Pancreas (tissue), 10 donors: ENCODE data around the gene PRRC2A. TPM values are rescaled to one million over a fixed set of nuclear protein-coding genes. Genes with fewer than 3 reads are reported as not detected.
A peak's percentile ranks its signal among the peaks of the same experiment; 100 is the strongest.

ENCODE experiments used
- ATAC-seq, 4 donors: fragments of 200-7000 bp; cut with Tn5 transposase; one replicate each; pipeline versions ENCODE4 v1.8.0 to v1.9.1; 2020; ENCODE audit warnings: mild to moderate bottlenecking in 4 of 4, moderate library complexity in 4 of 4
- DNase-seq, 6 donors: peaks; one replicate each; pipeline ENCODE4 v3.0.0-alpha.2; 2020
- FAIRE-seq: peaks from 2 replicates; lab custom pipeline; 2012; peaks lifted over from hg19 to GRCh38; lab: Jason Lieb, UNC
- H3K27ac ChIP-seq, 4 donors: fragments of 200-600 bp; sonication (generic); 1 replicate in 3 of 4; 2 replicates in 1 of 4; pipeline versions ENCODE4 v1.5.0 to v1.8.0; 2020
- H3K27me3 ChIP-seq, 4 donors: fragments of 200-600 bp; one replicate each; pipeline ENCODE4 v1.8.0; 2021
- H3K36me3 ChIP-seq, 3 donors: fragments of 200-600 bp; sonication (generic) in 1 of 3; one replicate each; pipeline versions ENCODE4 v1.5.0 to v1.8.0; 2020 to 2021
- H3K4me1 ChIP-seq, 3 donors: fragments of 200-600 bp; one replicate each; pipeline ENCODE4 v1.8.0; 2021
- H3K4me3 ChIP-seq, 4 donors: fragments of 200-600 bp; sonication (generic) in 2 of 4; one replicate each; pipeline versions ENCODE4 v1.5.0 to v1.8.0; 2020 to 2021
- H3K9me3 ChIP-seq, 4 donors: fragments of 200-600 bp; one replicate each; pipeline ENCODE4 v1.8.0; 2021
- whole genome bisulfite sequencing, 2 donors: extraction: QIAGEN DNeasy Blood & Tissue Kit; methylation state at CpG; one replicate each; pipeline ENCODE4 v1.1.7; 2013; 5-methylcytosine and 5-hydroxymethylcytosine counted together
- intact Hi-C, 3 donors: fragments of 100-400 bp; cut with DNase I; formaldehyde crosslinking; loops; one replicate each; pipeline versions ENCODE4 v1.11.1 to v1.14.2; 2022
- polyA plus RNA-seq, 2 donors: library from polyadenylated mRNA; stranded (reverse); fragments of 200-250 nt; gene quantifications; one replicate each; pipeline ENCODE4 v1.2.3, GENCODE V29; 2013
- total RNA-seq, 6 donors: library from RNA; stranded (reverse); fragmentation: NEBNext Ultra II Directional in 4 of 6; extraction: Animal tissue kit (Norgen Biotek cat#: 25700) in 4 of 6; gene quantifications; one replicate each; pipeline versions ENCODE4 v1.2.1 to v1.2.4, GENCODE V29; 2021 to 2023
- TF ChIP-seq, protein P1 (sequence below), 4 donors: fragments of 200-600 bp; sonication (generic) in 3 of 4; IDR thresholded peaks; one replicate each; pipeline versions ENCODE4 v1.5.0 to v1.8.0; 2021; ENCODE audit warnings: antibody characterized with exemption in 4 of 4
- donor health status: healthy with polysubstance abuse.
- donor health status: DM: no; HTN: no; CAD: no; lungs with moderate emphysema.
- donor health status: DM: no; HTN: no; CAD: no.
- donor health status: control.
- donor health status: control.
- donor health status: Bipolar disorder and iron deficiency.
- donor health status: DM: yes; HTN: yes; CAD: no.
- donor health status: DM: no; HTN: no; CAD: no.
- donor health status: DM: no; HTN: no; CAD: no.
- donor health status: DM: yes; HTN: yes; CAD: no.

PRRC2A gene
- total and polyA plus RNA-seq, 8 donors: 45.3 to 144 (median 76.6) TPM

DNA sequence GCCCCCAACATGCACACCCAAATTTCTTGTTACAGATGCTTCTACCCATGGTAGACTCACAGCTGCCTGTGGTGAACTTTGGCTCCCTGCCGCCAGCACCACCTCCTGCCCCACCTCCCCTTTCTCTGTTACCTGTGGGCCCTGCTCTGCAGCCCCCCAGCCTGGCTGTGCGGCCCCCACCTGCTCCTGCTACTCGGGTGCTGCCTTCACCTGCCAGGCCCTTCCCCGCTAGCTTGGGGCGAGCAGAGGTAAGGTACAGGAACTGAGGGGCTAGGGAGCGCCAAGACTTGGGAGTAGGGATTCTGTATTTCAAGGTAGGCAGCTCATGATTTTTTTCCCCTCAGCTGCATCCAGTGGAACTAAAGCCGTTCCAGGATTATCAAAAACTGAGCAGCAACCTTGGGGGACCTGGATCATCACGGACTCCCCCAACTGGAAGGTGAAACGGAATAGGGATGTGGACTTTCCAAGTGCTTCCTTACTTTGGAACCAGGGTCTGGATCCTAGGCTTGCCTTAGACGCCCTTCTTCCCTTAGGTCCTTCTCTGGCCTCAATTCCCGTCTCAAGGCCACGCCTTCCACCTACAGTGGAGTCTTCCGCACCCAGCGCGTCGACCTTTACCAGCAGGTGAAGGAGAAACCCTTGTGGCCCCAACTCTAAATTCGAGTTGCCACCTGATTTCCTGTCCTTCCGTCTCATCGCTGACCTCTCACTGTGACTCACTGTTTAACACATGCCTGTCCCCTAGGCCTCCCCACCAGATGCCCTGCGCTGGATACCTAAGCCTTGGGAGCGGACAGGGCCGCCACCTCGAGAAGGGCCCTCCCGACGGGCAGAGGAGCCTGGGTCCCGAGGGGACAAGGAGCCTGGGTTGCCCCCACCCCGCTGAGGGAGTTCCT, 16.4 kb downstream of the PRRC2A start:
- no peaks in the 10 kb centered on the region for H3K27me3 ChIP-seq
- H3K9me3 ChIP-seq: no peaks in the 10 kb centered on the region
- no peak overlapping the region for H3K4me3 ChIP-seq
- peaks cover 11 to 77% (median 47%) of the 10 kb centered on the region in 3 donors for H3K36me3 ChIP-seq
- H3K27ac ChIP-seq: no peak overlapping the region
- WGBS, 2 donors: 85 to 86% methylated on average over 27 of the region's 27 CpGs
- FAIRE-seq: no peak
- TF ChIP-seq, protein P1, sequence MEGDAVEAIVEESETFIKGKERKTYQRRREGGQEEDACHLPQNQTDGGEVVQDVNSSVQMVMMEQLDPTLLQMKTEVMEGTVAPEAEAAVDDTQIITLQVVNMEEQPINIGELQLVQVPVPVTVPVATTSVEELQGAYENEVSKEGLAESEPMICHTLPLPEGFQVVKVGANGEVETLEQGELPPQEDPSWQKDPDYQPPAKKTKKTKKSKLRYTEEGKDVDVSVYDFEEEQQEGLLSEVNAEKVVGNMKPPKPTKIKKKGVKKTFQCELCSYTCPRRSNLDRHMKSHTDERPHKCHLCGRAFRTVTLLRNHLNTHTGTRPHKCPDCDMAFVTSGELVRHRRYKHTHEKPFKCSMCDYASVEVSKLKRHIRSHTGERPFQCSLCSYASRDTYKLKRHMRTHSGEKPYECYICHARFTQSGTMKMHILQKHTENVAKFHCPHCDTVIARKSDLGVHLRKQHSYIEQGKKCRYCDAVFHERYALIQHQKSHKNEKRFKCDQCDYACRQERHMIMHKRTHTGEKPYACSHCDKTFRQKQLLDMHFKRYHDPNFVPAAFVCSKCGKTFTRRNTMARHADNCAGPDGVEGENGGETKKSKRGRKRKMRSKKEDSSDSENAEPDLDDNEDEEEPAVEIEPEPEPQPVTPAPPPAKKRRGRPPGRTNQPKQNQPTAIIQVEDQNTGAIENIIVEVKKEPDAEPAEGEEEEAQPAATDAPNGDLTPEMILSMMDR (IDR thresholded peaks at IDR 0.05): no peak
- DNase-seq: no peak
- no peaks in the 10 kb centered on the region for H3K4me1 ChIP-seq
- intact Hi-C loops: no loop called here
- ATAC-seq: peak in 1 of 4 donors; percentile 7

DNA sequence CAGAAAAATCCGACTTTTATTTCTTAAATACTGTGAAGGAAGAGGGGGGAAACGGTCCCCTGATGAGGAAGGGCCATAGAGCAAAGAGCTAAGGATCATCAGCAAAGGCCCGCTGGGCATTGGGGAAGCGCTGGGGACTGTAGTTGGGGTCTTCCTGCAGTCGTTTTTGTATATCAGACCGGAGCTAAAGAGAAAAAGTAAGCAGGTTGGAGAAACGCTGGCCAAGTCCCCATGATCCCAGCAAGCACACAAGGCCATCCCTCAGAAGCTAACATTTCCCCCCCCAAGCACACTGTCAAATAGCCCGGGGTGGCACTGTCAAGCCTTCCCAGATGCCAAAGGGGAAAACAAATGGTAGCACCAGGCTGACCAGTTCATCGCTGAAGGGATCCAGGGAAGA, 18.5 kb downstream of the PRRC2A start:
- Histone ChIP-seq H3K4me1 (no peaks in the 10 kb centered on the region), H3K9me3 (no peaks in the 10 kb centered on the region), H3K36me3 (peaks cover 14 to 94% (median 57%) of the 10 kb centered on the region in 3 donors), H3K4me3 (no peak overlapping the region), H3K27me3 (no peaks in the 10 kb centered on the region), H3K27ac (no peak overlapping the region)
- 72 to 81% methylated on average over 9 of the region's 9 CpGs for WGBS, 2 donors
- ATAC-seq: peak in 1 of 4 donors; percentile 6
- intact Hi-C loops: no loop called here
- no peak for DNase-seq
- no peak for FAIRE-seq
- TF ChIP-seq, protein P1 (IDR thresholded peaks at IDR 0.05): no peak

DNA sequence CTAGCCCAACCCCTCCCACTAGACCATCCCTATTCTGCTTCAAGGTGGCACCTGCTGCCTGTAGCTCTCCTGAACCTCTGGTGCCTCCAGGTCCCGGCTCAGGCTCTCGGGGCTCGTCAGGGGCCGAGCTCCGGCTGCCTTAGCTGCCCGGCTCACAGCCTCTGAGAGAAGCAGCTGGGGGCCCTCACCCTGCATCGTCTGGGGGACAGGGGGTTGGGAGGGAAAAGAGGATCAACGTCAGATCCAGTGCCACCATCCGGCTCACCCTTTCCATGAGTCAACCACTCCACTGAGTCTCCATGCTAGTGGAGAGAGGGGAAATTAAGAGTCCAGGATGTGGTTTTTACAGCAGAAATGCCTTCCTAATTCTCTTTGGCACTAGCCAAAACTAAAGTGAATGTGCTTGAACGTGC, 18.9 kb downstream of the PRRC2A start:
- ATAC-seq: no peak
- Histone ChIP-seq H3K27ac (no peak overlapping the region), H3K4me3 (no peak overlapping the region), H3K9me3 (no peaks in the 10 kb centered on the region), H3K27me3 (no peaks in the 10 kb centered on the region), H3K4me1 (no peaks in the 10 kb centered on the region), H3K36me3 (peaks cover 16 to 94% (median 58%) of the 10 kb centered on the region in 3 donors)
- no peak for FAIRE-seq
- TF ChIP-seq, protein P1 (IDR thresholded peaks at IDR 0.05): no peak
- intact Hi-C loops: no loop called here
- 83 to 87% methylated on average over 10 of the region's 10 CpGs for WGBS, 2 donors
- DNase-seq: no peak

DNA sequence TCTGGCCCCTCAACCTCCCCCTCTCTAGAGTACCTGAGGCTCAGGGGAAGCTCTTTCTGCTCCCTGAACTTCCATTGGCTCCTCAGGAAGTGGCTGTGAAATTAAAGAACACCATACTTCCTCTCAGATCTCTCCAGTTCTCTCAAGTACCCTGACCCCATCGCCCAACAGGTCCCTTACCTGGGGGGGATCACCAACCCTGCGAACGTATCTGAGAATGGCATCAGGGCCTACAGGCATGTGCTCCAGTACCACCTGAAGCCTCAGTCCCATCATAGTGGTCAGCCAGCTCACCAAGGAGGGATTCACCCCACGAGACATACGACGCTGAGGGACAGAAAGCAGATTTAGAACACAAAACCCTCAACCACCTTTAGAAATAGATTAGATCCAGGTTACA, 20.1 kb downstream of the PRRC2A start:
- ATAC-seq: no peak
- TF ChIP-seq, protein P1 (IDR thresholded peaks at IDR 0.05): no peak
- no peak for DNase-seq
- 90 to 98% methylated on average over 6 of the region's 6 CpGs for WGBS, 2 donors
- intact Hi-C loops: no loop called here
- no peaks in the 10 kb centered on the region for H3K27me3 ChIP-seq
- FAIRE-seq: no peak
- H3K27ac ChIP-seq: no peak overlapping the region
- H3K4me3 ChIP-seq: no peak overlapping the region
- peaks cover 16 to 94% (median 52%) of the 10 kb centered on the region in 3 donors for H3K36me3 ChIP-seq
- H3K9me3 ChIP-seq: no peaks in the 10 kb centered on the region
- no peaks in the 10 kb centered on the region for H3K4me1 ChIP-seq

DNA sequence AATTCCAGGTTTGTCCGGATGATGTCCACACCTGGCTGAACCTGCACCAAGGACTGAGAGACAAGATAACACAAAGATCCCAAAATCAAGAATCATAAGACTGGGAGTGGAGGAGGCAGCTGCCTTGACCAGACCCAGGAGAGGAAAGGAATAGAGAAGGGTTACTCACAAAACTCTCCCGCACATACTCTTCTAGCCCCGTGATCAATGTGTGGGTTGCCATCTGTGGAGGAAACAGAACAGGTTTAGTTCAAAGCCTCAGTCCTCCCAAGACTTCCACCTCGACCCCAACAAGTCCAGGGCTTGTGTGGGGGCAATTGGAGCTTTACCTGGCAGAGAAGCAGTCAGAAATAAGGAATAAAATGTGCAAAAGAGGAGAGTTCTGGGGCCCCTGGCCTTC, 20.9 kb downstream of the PRRC2A start:
- DNase-seq (no peak), FAIRE-seq (no peak), ATAC-seq (no peak)
- no peaks in the 10 kb centered on the region for H3K4me1 ChIP-seq
- no peak overlapping the region for H3K27ac ChIP-seq
- TF ChIP-seq, protein P1 (IDR thresholded peaks at IDR 0.05): no peak
- no peaks in the 10 kb centered on the region for H3K9me3 ChIP-seq
- WGBS, 2 donors: 86 to 87% methylated on average over 4 of the region's 4 CpGs
- no peaks in the 10 kb centered on the region for H3K27me3 ChIP-seq
- intact Hi-C loops: no loop called here
- no peak overlapping the region for H3K4me3 ChIP-seq
- H3K36me3 ChIP-seq: peaks cover 16 to 94% (median 45%) of the 10 kb centered on the region in 3 donors
